H7 (cell line): ENCODE data around the gene ARHGAP19. TPM values are rescaled to one million over a fixed set of nuclear protein-coding genes. Genes with fewer than 3 reads are reported as not detected.

Experiments
- DNase-seq: peaks from one replicate; pipeline ENCODE4 v3.0.0; 2012
- H3K27me3 ChIP-seq: 2 replicates; pipeline ENCODE4 v1.6.0; 2011; ENCODE audit warnings: mild to moderate bottlenecking, low read length; ENCODE audit not compliant: control insufficient read depth, insufficient read depth
- H3K36me3 ChIP-seq: replicated peaks from 2 replicates; pipeline ENCODE4 v1.5.1; 2011; ENCODE audit warnings: low read length; ENCODE audit not compliant: control insufficient read depth, insufficient read depth
- H3K4me3 ChIP-seq: 2 replicates; pipeline ENCODE4 v1.5.1; 2011; ENCODE audit warnings: low read depth, mild to moderate bottlenecking, control low read depth, low read length, moderate library complexity; ENCODE audit not compliant: insufficient read depth
- total RNA-seq: library from RNA; depleted of rRNA; stranded (reverse); fragments of >200 nt; shearing (Covaris generic); gene quantifications from 2 replicates; pipeline ENCODE4 v1.2.3, GENCODE V29; 2014; rRNA removed

ARHGAP19 gene
- total RNA-seq, 1 experiment from 2014 or later = 38.7 TPM

DNA sequence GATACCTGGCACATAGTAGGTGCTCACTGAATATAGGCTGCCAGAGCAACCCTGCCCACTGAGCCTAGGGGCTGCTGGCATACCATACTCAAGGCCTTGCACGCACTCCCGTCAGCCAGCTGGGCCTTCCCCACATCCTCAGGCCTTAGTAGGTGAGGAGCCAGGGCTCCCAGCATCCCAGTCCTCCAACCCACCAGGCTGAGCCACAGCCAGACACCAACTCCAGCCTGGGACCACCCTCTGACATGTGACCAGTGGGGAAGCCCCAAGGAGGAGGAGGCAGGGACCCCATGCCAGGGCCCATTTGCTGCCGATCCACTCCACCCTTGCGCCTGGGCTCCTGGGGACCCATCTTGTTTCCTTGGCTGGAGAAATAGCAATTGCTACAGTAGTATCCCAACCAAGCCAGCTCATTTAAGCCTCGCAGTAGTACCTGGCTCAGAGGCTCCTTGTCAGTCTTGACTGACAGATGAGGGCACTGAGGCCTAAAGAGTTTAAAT, 118.1 kb downstream of the ARHGAP19 start:
- no peaks in the 10 kb centered on the region for H3K36me3 ChIP-seq

DNA sequence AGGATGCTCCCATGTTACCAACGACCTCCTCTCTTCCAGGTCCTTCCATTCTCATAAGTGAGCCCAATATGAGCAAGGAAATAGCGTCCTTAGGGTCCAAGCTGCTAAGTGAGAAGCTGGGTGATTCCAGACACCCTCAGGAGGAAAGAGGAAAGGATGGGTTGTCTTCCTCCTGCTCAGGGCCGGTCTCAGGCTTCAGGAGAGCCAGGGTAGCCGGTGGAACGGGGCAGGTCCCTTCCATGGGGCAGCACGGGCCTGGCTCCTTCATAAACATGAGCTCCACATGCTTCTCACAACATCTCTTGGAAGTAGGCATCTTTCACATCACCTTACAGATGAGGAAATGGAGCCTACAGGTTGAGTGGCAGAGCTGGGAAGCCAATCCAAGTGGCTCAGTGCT, 119.4 kb downstream of the ARHGAP19 start:
- no peaks in the 10 kb centered on the region; the same call in 1 of the 2 replicates for H3K27me3 ChIP-seq
- no peak overlapping the region for H3K4me3 ChIP-seq
- no peak for DNase-seq
- no peaks in the 10 kb centered on the region for H3K36me3 ChIP-seq

More for the DNA sequence above, 118.1 kb downstream of the ARHGAP19 start:
- H3K4me3 ChIP-seq = no peak overlapping the region
- no peaks in the 10 kb centered on the region; the same call in 1 of the 2 replicates for H3K27me3 ChIP-seq
- DNase-seq = no peak

Other genes with a start within 250 kb of the ARHGAP19 start
- 0.28 and 1.6 TPM in 2 replicates for gene SLIT1, start 106.7 kb downstream of the ARHGAP19 start, total RNA-seq
- gene FRAT1, start 26.6 kb upstream of the ARHGAP19 start, total RNA-seq = 5.2 and 6.2 TPM in 2 replicates
- gene FRAT2, start 42.1 kb upstream of the ARHGAP19 start, total RNA-seq = 46.8 and 67.0 TPM in 2 replicates
- 41.7 and 47.4 TPM in 2 replicates for gene RRP12, start 108.7 kb upstream of the ARHGAP19 start, total RNA-seq
- 1,178 and 1,380 TPM in 2 replicates for gene PGAM1, start 133.6 kb upstream of the ARHGAP19 start, total RNA-seq
- 71.8 and 84.5 TPM in 2 replicates for gene EXOSC1, start 153.4 kb upstream of the ARHGAP19 start, total RNA-seq
- 36.0 and 47.6 TPM in 2 replicates for gene ZDHHC16, start 153.5 kb upstream of the ARHGAP19 start, total RNA-seq
- 177 and 188 TPM in 2 replicates for gene MMS19, start 205.8 kb upstream of the ARHGAP19 start, total RNA-seq
- 30.2 and 33.4 TPM in 2 replicates for gene UBTD1, start 206.3 kb upstream of the ARHGAP19 start, total RNA-seq